IMR-90 (cell line): ENCODE data around the gene CD2. TPM values are rescaled to one million over a fixed set of nuclear protein-coding genes. Genes with fewer than 3 reads are reported as not detected.

Experiments used
- ATAC-seq: fragments of 200-7000 bp; cut with Tn5 transposase; 2 replicates; pipeline ENCODE4 v1.9.1; 2020; ENCODE audit warnings: low read depth, mild to moderate bottlenecking, moderate library complexity
- BruUV-seq: library from RNA; stranded (reverse); fragments of 400-500 nt; replicated peaks from 2 replicates; lab custom pipeline; 2021; lab: Mats Ljungman, UMichigan
- CTCF ChIA-PET: fragments of 300-600 bp; formaldehyde crosslinking; extraction: SDS; loops from one replicate; lab custom pipeline; 2021; ENCODE audit warnings: antibody characterized with exemption; lab: Yijun Ruan, JAX
- POLR2A ChIA-PET: fragments of 300-600 bp; sonication (Branson Sonifier 250); formaldehyde crosslinking; loops from one replicate; lab custom pipeline; 2022; ENCODE audit warnings: antibody characterized with exemption; ENCODE audit not compliant: unreplicated experiment; lab: Charles Lee
- DNase-seq: peaks from one replicate; pipeline ENCODE4 v3.0.0; 2013
- H2AFZ ChIP-seq: replicated peaks from 2 replicates; pipeline ENCODE3; 2013; ENCODE audit warnings: low read length, mild to moderate bottlenecking; ENCODE audit not compliant: poor library complexity
- H2AK5ac ChIP-seq: 2 replicates; pipeline ENCODE4 v1.6.1; 2013; ENCODE audit warnings: low read depth, low read length, inconsistent platforms
- H2AK9ac ChIP-seq: replicated peaks from 2 replicates; pipeline ENCODE3; 2013; ENCODE audit warnings: mild to moderate bottlenecking, low read depth, low read length, moderate library complexity; ENCODE audit not compliant: poor library complexity
- H2BK120ac ChIP-seq: 2 replicates; pipeline ENCODE4 v1.6.1; 2013; ENCODE audit warnings: low read depth, low read length, inconsistent platforms
- H2BK15ac ChIP-seq: 3 replicates; pipeline ENCODE4 v1.6.1; 2013; ENCODE audit warnings: low read depth, low read length, inconsistent platforms
- H2BK20ac ChIP-seq: 2 replicates; pipeline ENCODE4 v1.6.1; 2013; ENCODE audit warnings: low read depth, mild to moderate bottlenecking, inconsistent platforms, low read length, moderate library complexity
- H2BK5ac ChIP-seq: 2 replicates; pipeline ENCODE4 v1.6.1; 2013; ENCODE audit warnings: mild to moderate bottlenecking, low read depth, low read length, inconsistent platforms; ENCODE audit not compliant: poor library complexity, severe bottlenecking
- H3K14ac ChIP-seq: replicated peaks from 2 replicates; pipeline ENCODE4 v1.6.1; 2013; ENCODE audit warnings: low read depth, low read length, inconsistent platforms
- H3K18ac ChIP-seq: 2 replicates; pipeline ENCODE4 v1.6.1; 2013; ENCODE audit warnings: low read depth, low read length, control low read depth
- H3K23ac ChIP-seq: 2 replicates; pipeline ENCODE4 v1.6.1; 2013; ENCODE audit warnings: low read depth, low read length, inconsistent platforms
- H3K27ac ChIP-seq: 2 replicates; pipeline ENCODE4 v1.5.1; 2013; ENCODE audit warnings: mild to moderate bottlenecking, control low read depth, low read length; ENCODE audit not compliant: insufficient read depth
- H3K27me3 ChIP-seq: 2 replicates; pipeline ENCODE4 v1.6.1; 2013; ENCODE audit warnings: low read length; ENCODE audit not compliant: control insufficient read depth, insufficient read depth
- H3K36me3 ChIP-seq: 2 replicates; pipeline ENCODE4 v1.6.1; 2013; ENCODE audit warnings: low read length, mixed read lengths; ENCODE audit not compliant: control insufficient read depth, insufficient read depth
- H3K4ac ChIP-seq: 2 replicates; pipeline ENCODE4 v1.6.1; 2013; ENCODE audit warnings: low read depth, low read length, inconsistent platforms
- H3K4me1 ChIP-seq: 2 replicates; pipeline ENCODE4 v1.6.1; 2013; ENCODE audit warnings: low read length, mixed read lengths; ENCODE audit not compliant: control insufficient read depth, insufficient read depth
- H3K4me2 ChIP-seq: 2 replicates; pipeline ENCODE4 v1.6.1; 2013; ENCODE audit warnings: low read depth, mild to moderate bottlenecking, control low read depth, low read length, moderate library complexity
- H3K4me3 ChIP-seq: 2 replicates; pipeline ENCODE4 v1.5.1; 2013; ENCODE audit warnings: low read depth, mild to moderate bottlenecking, control low read depth, low read length, moderate library complexity; ENCODE audit not compliant: insufficient read depth
- H3K56ac ChIP-seq: 2 replicates; pipeline ENCODE4 v1.6.1; 2013; ENCODE audit warnings: low read length, inconsistent platforms; ENCODE audit not compliant: insufficient read depth; ENCODE audit errors: extremely low read depth
- H3K79me1 ChIP-seq, 2 experiments: 2 replicates each; pipeline ENCODE4 v1.6.1; 2013; ENCODE audit warnings: low read length in 2 of 2, inconsistent platforms in 1 of 2, low read depth in 1 of 2
- H3K9ac ChIP-seq: 2 replicates; pipeline ENCODE4 v1.6.1; 2013; ENCODE audit warnings: low read depth, low read length, control low read depth
- H3K9me1 ChIP-seq: 2 replicates; pipeline ENCODE4 v1.6.1; 2013; ENCODE audit warnings: low read length, inconsistent platforms; ENCODE audit not compliant: insufficient read depth
- H3K9me3 ChIP-seq: 2 replicates; pipeline ENCODE4 v1.6.1; 2013; ENCODE audit warnings: low read length; ENCODE audit not compliant: control insufficient read depth, insufficient read depth
- H4K20me1 ChIP-seq: 2 replicates; pipeline ENCODE4 v1.6.1; 2013; ENCODE audit warnings: low read length, inconsistent platforms; ENCODE audit not compliant: insufficient read depth
- H4K5ac ChIP-seq: 2 replicates; pipeline ENCODE4 v1.6.1; 2013; ENCODE audit warnings: mild to moderate bottlenecking, low read depth, low read length, control low read depth
- H4K8ac ChIP-seq, 2 experiments: 2 replicates each; pipeline ENCODE4 v1.6.1; 2013; ENCODE audit warnings: low read depth in 2 of 2, low read length in 2 of 2, control low read depth in 1 of 2, inconsistent platforms in 1 of 2
- H4K91ac ChIP-seq: 2 replicates; pipeline ENCODE4 v1.6.1; 2013; ENCODE audit warnings: low read depth, low read length, inconsistent platforms; ENCODE audit not compliant: insufficient read depth
- BHLHE40 ChIP-seq: fragments of 150-350 bp; IDR thresholded peaks from 2 replicates; pipeline ENCODE4 v1.6.1; 2016; ENCODE audit warnings: mild to moderate bottlenecking, low read depth, low read length
- CEBPB ChIP-seq: IDR thresholded peaks from 2 replicates; pipeline ENCODE4 v1.6.1; 2012; ENCODE audit warnings: low read depth, low read length, improper control_type of control experiment
- MAFK ChIP-seq: IDR thresholded peaks from 2 replicates; pipeline ENCODE4 v1.6.1; 2012; ENCODE audit warnings: low read depth, low read length, improper control_type of control experiment
- MAZ ChIP-seq: IDR thresholded peaks from 2 replicates; pipeline ENCODE4 v1.6.1; 2012; ENCODE audit warnings: low read depth, mild to moderate bottlenecking, low read length, improper control_type of control experiment, moderate library complexity, borderline replicate concordance
- NFE2L2 ChIP-seq: fragments of 150-350 bp; IDR thresholded peaks from 2 replicates; pipeline ENCODE4 v1.6.1; 2016; ENCODE audit warnings: low read depth, mild to moderate bottlenecking, low read length
- POLR2A ChIP-seq: IDR thresholded peaks from 2 replicates; pipeline ENCODE4 v1.6.1; 2012; ENCODE audit warnings: mild to moderate bottlenecking, low read depth, low read length
- RFX5 ChIP-seq: IDR thresholded peaks from 2 replicates; pipeline ENCODE4 v1.8.0; 2012; ENCODE audit warnings: low read depth, mild to moderate bottlenecking, low read length, moderate library complexity
- WGBS, 2 experiments: methylation state at CpG; one replicate each; pipeline versions ENCODE4 v1.1.5 to v1.1.7; 2013; ENCODE audit warnings: missing lambda C conversion rate in 2 of 2; ENCODE audit not compliant: insufficient read length in 1 of 2; ENCODE audit errors: extremely low coverage in 2 of 2; 5-methylcytosine and 5-hydroxymethylcytosine counted together
- dilution Hi-C: fragments of 300-500 bp; cut with HindIII; formaldehyde crosslinking; loops from one replicate; pipeline ENCODE4 v1.14.3; 2018; ENCODE audit warnings: low sequenced_read_pairs; ENCODE audit not compliant: unreplicated experiment
- in situ Hi-C: fragments of 300-500 bp; cut with MboI; formaldehyde crosslinking; loops from 3 replicates; pipeline ENCODE4 v1.14.3; 2019; ENCODE audit warnings: low sequenced_read_pairs, inconsistent platforms, mixed read lengths
- intact Hi-C: fragments of 100-400 bp; cut with micrococcal nuclease; formaldehyde crosslinking; loops from 2 replicates; pipeline ENCODE4 v1.10.0; 2022
- polyA plus RNA-seq, 3 experiments: library from polyadenylated mRNA; depleted of rRNA; stranded (reverse); fragments of >200 nt; gene quantifications; 2 replicates each; pipeline ENCODE4 v1.2.3, GENCODE V29; 2012; ENCODE audit warnings: low replicate concordance in 1 of 3
- total RNA-seq: library from RNA; depleted of rRNA; stranded (reverse); fragments of >200 nt; gene quantifications from 2 replicates; pipeline ENCODE4 v1.2.3, GENCODE V29; 2012

The CD2 gene
- total and polyA plus RNA-seq, 2 of the 4 experiments (the other 2 are of a cell fraction) = not detected

GRCh38 chr1:116709666-116710167 is 44.5 kb upstream of the CD2 start:
- Histone ChIP-seq H3K9me1 (no peaks in the 10 kb centered on the region), H4K8ac (no peak overlapping the region), H2AK5ac (no peak overlapping the region), H3K9me3 (no peaks in the 10 kb centered on the region), H3K36me3 (no peaks in the 10 kb centered on the region), H4K20me1 (no peaks in the 10 kb centered on the region), H4K91ac (no peak overlapping the region), H3K9ac (no peak overlapping the region), H3K4me1 (no peaks in the 10 kb centered on the region), H3K14ac (no peak overlapping the region), H2BK15ac (no peak overlapping the region), H3K18ac (no peak overlapping the region), H3K56ac (no peak overlapping the region), H2BK5ac (no peak overlapping the region), H2AFZ (no peak overlapping the region), H2BK20ac (no peak overlapping the region), H3K23ac (no peak overlapping the region), H3K27me3 (no peaks in the 10 kb centered on the region), H4K5ac (no peak overlapping the region), H3K4ac (no peak overlapping the region), H2BK120ac (no peak overlapping the region), H3K27ac (no peak overlapping the region), H3K4me2 (no peak overlapping the region), H3K79me1 (no peaks in the 10 kb centered on the region), H2AK9ac (no peak overlapping the region), H3K4me3 (no peak overlapping the region)
- intact Hi-C loops = no loop called here
- ChIA-PET CTCF (no interaction called here), POLR2A (no interaction called here)
- DNase-seq = no peak
- no TSS peak for BruUV-seq
- dilution Hi-C loops = no loop called here
- ATAC-seq = no peak
- WGBS, 2 experiments = no CpG with 5 or more reads among the region's 7 CpGs
- no peak for TF ChIP-seq BHLHE40
- TF ChIP-seq RFX5 = no peak
- TF ChIP-seq MAZ = no peak
- TF ChIP-seq NFE2L2 = no peak
- TF ChIP-seq POLR2A = no peak
- TF ChIP-seq MAFK = no peak
- no peak for TF ChIP-seq CEBPB
- in situ Hi-C loops = no loop called here
